HG03558 (cell line): ENCODE measurements around the gene ADAD2.

Experiments
- ATAC-seq: cut with Tn5 transposase; IDR thresholded peaks from one replicate; pipeline ENCODE4 v1.9.1; 2021; ENCODE audit warnings: moderate number of reproducible peaks; ENCODE audit not compliant: unreplicated experiment; ENCODE audit errors: extremely low read depth

The ADAD2 gene

GRCh38 chr16:84218956-84219355 lies 28.0 kb downstream of the ADAD2 start:
- ATAC-seq: no peak

DNA sequence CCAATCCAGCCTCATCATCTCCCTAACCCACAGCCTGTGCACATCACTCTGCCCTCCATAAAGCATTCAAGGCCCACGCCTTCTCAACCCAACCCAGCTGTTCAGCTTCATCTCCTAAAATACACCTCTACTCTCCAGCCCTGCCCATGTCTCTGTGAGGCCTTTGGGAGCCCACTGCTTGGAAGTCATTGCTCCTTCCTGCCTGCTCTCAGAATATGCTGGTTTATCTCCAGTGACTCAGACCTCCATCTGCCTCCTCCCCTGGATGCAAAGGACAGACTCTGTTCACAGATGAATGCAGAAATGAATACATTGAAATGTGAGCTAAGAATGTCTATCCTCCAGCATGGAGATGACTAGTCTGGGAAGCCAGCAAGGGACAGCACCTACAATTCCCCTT lies 29.9 kb downstream of the ADAD2 start:
- no peak for ATAC-seq

DNA sequence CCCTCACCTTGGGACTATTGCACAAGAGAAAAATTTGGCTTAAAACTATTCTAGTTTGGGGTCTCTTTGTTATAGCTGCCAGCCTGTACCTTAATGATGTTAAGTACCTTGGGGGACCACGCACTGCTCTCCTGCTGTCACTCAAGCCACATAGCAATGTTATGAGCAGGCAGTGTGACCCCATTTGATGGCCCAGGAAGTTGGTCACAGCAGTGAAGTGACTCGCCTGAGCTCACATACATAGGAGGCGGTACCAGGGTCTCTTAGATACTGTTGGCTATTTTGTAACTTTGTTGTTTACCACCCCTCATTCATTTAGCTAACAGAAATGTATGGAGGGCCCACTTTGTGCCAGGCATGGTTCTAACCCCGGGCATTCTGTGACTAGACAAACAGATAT lies 32.5 kb downstream of the ADAD2 start:
- no peak for ATAC-seq

GRCh38 chr16:84224554-84224953 lies 33.6 kb downstream of the ADAD2 start:
- ATAC-seq: no peak

GRCh38 chr16:84225126-84225525 lies 34.2 kb downstream of the ADAD2 start:
- ATAC-seq: no peak

- no peak for ATAC-seq
These were observed 34.6 kb downstream of the ADAD2 start for GRCh38 chr16:84225571-84225970.

- no peak for ATAC-seq
These were observed 35.1 kb downstream of the ADAD2 start for GRCh38 chr16:84226026-84226425.

DNA sequence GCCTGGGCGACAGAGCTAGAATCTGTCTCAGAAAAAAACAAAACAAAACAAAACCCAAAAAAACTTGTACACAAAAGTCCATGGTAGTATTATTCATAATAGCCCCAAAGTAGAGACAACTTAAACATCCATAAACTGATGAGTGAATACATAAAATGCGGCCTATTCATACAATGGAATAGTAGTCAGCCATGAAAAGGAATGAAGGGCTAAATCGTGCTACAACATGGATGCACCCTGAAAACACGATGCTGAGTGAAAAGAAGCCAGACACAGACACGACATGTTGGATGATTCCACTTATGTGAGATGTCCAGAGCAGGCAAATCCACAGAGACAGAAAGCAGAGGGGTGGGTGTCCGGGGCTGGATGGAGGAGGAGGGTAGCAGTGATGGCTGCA lies 36.6 kb downstream of the ADAD2 start:
- ATAC-seq: no peak

DNA sequence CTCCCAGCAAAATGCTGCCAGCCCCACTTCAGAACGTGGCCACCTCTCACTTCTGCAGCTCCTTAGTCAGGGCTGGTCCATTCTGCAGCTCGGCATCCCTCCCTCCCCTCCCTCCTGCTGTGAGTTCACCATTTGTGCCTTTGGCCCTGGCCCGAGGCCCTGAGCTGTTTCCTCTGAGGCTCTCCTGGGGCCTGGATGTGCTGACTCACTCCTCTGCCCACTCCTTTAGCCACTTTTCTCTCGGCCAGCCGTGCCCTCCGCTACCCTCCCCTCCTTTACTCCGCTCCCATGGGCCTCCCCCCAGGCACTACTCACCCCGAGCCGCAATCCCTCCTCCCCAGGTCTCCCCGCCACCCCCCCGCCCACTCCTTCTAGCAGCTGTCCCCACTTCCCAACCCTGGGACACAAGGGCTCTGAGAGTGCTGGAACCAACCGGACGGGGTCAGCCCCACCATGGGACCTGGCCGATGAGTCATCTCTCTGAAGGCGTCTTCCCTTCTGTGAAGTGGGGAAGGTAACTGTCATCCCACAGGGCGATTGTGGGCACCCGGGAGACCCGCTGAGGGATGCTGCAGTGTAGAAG lies 37.4 kb downstream of the ADAD2 start:
- ATAC-seq: no peak

- no peak for ATAC-seq
These were observed 38.5 kb downstream of the ADAD2 start for GRCh38 chr16:84229471-84229870.

DNA sequence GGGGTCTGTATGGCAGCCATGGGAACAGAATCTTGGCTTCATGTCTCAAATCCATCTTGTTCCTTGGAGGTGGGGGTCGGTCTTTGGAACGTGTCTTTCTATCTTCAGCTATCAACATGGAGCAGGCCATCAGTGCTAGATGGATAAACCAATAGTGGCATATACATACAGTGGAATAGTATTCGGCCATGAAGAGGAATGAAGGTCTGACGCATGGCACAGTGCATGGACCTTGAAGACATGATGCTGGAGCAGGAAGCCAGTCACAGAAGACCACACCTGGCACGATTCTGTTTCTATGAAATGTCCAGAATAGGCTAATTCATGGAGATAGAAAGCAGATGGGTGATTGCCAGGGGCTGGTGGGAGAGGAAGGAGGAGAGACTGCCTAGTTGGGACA lies 41.1 kb downstream of the ADAD2 start:
- no peak for ATAC-seq

- no peak for ATAC-seq
These were observed 42.0 kb downstream of the ADAD2 start for GRCh38 chr16:84232969-84233368.

GRCh38 chr16:84233748-84234147 lies 42.8 kb downstream of the ADAD2 start:
- no peak for ATAC-seq

DNA sequence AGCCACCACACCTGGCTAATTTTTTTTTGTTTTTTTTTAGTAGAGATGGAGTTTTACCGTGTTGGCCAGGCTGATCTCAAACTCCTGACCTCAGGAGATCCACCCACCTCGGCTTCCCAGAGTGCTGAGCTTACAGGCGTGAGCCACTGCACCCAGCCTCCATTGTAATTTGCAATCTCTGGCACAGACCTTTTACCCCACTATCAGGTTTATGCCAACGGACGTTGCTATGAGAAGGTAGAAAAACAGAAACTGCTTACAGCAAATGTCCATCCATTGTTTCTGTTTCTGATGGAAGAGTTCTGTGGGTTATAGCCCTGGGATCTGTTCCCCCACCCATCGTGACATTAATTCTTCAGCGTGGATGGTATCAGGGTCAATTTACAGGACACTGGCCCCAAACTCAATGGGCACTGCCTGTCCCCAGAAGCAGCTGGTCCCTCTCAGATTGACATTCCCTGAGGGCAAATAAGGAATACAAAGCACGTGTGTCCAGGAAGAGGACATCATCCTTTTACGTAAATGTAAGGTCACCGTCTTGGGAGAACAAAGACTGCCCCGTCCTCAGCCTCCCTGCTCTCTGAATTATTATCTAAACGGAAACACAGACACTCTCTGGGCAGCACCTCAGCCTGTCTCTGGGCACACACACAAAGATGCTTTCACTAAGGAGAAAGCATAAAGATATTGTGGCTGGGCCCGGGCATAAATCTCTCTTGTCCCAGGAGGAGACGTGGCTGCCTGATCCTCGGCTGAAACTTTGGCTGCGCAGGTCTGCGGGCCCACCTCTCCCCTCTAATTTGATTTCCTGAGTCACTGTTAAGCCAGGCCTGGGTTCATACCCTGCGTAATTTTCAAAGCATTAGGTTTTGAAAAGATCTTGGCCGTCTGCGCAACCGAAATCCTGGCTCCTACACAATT lies 43.6 kb downstream of the ADAD2 start:
- ATAC-seq: no peak

- ATAC-seq: no peak
These were observed 45.7 kb downstream of the ADAD2 start for GRCh38 chr16:84236671-84237070.

GRCh38 chr16:84237994-84238750 lies 47.2 kb downstream of the ADAD2 start:
- ATAC-seq: no peak

GRCh38 chr16:84239141-84239769 lies 48.3 kb downstream of the ADAD2 start:
- ATAC-seq: no peak

DNA sequence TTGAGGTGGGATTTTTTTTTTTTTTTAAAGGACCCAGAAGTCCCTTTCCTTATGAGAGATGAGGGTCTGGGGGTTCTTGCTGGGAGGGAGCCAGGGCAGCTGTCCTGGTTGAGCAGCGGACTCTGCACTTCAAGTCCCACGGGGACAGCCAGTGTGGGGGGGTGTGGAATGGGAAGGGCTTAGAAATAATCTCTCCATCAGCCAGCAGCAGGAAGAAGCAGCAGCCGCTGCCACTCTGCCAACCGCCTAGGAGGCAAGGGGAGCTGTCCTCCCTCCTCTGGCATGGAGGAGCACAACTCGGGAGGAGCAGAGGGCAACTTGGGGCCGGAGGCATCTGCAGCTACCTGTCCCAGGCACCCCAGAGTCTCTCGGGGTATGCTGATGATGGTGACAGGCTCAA lies 49.0 kb downstream of the ADAD2 start, which contains the start of gene KCNG4:
KCNG4 (minus strand) TSS at position 104 of the 400 bp plus-strand sequence. CDS start 2,527 bp downstream, outside the sequence.
- no peak for ATAC-seq

DNA sequence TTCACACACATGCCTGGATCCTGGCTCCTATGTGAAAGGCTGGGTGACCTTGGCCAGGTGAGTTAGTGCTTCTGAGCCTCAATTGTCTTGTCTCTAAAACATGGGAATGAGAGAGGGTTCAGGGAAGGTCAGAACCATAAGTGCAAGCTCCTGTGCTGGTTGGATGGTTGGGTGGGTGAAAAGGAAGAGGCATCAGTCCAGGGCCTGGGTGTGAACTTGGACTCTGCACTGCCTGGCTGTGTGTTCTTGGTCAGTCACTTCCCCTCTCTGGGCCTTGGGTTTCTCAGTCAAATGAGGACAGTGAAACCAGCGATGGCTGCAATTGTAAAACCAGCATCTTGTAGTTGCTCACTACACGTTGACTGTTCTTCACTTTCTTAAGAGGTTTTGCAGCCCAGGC lies 49.5 kb downstream of the ADAD2 start:
- ATAC-seq: no peak

DNA sequence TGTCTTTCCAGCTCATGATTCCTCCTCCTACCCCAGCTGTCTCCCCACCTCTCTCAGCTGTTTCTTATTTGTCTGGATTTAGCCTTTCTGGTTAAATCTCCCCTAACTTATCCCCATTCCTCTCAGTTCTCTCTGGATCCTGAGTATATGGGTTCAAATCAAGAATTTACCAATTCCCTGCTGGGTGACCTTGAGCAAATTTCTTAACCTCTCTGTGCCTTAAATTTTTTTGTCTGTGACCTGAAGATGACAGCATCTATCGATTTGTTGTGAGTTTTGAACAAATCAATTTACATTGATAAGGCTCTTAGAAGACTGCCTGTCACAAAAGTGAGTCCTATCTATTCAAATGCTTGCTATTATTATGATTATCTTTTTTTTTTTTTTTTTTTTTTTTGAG lies 50.8 kb downstream of the ADAD2 start:
- no peak for ATAC-seq

- ATAC-seq: no peak
These were observed 51.9 kb downstream of the ADAD2 start for GRCh38 chr16:84242839-84243238.
